ENCODE measurements around the gene AMPD2.

The AMPD2 gene

GRCh38 chr1:109619576-109620400, at the start of gene AMPD2, which contains the start of gene GNAT2:
Gene AMPD2, plus strand, starts transcription at chr1:109619837. Its CDS starts 1,339 bp downstream, at chr1:109621176.
Gene GNAT2, minus strand, starts transcription at chr1:109619616. Its CDS starts 6,746 bp downstream, at chr1:109612870.
- DNase-seq (ENCODE audit: low spot score): peak; percentile 31

DNA sequence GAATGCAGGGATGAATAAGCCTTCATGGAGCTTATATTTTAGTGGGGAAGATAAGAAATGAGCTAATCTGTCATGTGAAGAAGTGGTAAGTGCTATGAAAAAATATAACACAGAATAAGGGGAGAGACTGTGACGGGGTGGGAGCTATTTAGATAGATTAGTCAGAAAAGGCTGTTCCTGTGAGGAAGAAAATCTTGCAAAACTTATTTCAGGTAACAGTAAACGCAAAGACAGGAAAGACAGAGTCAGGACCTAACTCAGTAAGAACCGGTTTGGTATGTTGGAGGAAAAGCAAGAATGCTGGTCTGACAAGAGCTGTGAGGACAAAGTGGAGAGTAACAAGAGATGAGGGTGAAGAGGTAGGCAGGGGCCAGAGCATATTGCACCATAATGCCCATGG, 49.2 kb upstream of the AMPD2 start:
- DNase-seq (ENCODE audit: low spot score): no peak

DNA sequence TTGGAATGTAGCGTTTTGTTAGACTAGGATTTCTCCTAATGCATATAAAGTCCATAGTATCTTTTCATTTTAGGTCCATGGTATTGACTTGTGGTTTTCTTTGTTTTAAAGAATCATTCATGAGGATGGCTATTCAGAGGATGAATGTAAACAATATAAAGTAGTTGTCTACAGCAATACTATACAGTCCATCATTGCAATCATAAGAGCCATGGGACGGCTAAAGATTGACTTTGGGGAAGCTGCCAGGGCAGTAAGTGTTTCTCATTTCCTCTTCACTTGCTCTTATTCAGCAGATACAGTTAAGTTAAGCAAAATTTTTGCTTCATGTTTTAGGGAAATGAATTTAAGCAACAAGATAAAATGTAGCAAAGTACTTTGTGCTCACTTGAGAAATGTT, 45.9 kb upstream of the AMPD2 start:
- no peak for DNase-seq (ENCODE audit: low spot score)

DNA sequence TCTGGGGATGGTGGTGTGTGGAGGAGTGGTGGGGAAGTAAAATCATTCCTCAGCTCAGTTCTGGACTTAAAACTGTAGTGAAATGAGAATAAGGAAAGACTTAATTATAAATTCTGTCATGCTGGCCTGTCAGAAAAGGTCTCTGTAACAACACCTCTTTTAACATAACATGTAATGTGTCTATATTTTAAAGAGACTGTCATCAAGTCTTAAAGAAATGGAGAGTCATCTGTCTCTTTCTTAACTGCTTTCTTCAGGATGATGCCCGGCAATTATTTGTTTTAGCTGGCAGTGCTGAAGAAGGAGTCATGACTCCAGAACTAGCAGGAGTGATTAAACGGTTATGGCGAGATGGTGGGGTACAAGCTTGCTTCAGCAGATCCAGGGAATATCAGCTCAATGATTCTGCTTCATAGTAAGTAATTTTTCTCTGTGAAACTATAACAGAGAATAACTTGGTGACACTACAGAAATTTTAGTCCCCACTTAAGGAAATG, 40.6 kb upstream of the AMPD2 start:
- DNase-seq (ENCODE audit: low spot score): no peak

- no peak for DNase-seq (ENCODE audit: low spot score)
Measured at GRCh38 chr1:109579491-109579890, 40.1 kb upstream of the AMPD2 start.

- no peak for DNase-seq (ENCODE audit: low spot score)
Measured at GRCh38 chr1:109582021-109582420, 37.6 kb upstream of the AMPD2 start.

- no peak for DNase-seq (ENCODE audit: low spot score)
Measured at GRCh38 chr1:109584766-109585165, 34.9 kb upstream of the AMPD2 start.

GRCh38 chr1:109586055-109586454, 33.6 kb upstream of the AMPD2 start:
- no peak for DNase-seq (ENCODE audit: low spot score)

DNA sequence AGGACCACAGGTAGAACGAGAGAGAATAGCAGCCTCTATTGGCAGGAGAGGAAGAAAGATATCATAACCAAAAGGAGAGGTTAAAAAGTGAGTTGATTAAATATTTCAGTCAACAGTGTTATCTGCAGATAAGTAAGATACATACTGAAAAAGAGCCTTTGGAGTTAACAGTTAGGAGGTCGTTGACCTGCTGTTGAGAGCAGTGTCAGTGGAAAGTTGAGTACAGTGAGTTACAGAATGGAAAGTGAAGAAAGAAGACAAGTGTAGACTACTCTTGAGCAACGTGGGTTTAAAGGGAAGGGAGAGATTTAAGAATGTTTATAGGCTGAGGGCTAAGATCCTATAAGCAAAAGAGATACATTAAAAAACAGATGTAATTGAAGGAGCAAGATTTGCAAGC, 30.5 kb upstream of the AMPD2 start:
- DNase-seq (ENCODE audit: low spot score): no peak

- DNase-seq (ENCODE audit: low spot score): no peak
Measured at GRCh38 chr1:109589679-109590078, 30.0 kb upstream of the AMPD2 start.

DNA sequence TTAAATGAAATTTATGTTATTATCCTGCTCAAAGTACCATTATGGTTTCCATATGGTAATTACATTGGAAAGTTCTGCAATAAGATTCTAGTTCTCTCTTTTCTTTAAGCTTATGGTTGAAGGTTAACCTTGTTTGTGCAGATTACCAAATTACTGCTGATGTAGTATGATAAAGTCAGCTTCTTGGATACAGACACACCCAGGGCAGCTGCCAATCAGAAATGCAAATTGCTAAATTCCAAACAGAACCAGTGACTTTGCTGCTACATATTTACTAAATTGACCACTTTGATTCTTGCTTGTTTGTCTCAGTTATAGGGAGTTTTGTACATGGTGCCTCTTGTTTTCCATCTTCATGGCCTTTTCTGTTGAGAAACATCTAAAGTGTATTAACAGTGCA, 26.7 kb upstream of the AMPD2 start:
- DNase-seq (ENCODE audit: low spot score): no peak

DNA sequence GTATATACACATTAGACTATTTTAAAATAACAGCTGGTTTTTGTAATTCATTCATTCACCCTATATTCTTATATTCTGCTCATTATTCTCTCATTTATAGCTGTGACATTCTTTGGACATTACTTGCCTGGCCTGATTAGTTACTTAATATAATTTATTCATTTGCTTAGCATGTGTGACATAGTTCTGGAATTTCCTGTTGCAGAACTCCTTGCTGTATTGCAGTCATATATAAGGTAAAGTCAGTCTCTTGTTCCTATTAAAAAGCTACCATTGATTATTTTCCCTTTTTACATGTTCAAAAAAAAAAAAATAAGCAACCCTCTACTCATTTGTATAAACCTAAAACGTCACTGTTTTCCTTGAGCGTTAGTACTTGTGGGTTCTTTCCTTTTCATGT, 24.1 kb upstream of the AMPD2 start:
- DNase-seq (ENCODE audit: low spot score): no peak

DNA sequence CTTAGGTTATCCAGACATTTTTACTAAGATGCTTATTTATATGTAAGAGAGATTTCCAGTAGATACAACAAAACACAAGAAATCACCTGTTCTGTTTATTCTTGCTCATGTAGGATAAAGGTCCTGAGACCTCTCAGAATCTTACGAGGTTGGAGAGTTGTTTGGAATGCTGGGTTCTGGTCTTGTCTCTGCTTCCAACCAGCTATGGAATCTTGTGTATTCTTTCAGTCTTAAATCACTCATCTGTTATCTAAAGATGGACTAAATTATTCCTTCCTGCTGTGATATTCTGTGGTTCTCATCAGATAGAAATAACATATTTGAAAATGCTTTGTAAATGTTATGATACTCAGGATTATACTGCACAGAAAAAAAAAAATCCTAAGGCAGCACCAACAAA, 21.5 kb upstream of the AMPD2 start:
- no peak for DNase-seq (ENCODE audit: low spot score)

DNA sequence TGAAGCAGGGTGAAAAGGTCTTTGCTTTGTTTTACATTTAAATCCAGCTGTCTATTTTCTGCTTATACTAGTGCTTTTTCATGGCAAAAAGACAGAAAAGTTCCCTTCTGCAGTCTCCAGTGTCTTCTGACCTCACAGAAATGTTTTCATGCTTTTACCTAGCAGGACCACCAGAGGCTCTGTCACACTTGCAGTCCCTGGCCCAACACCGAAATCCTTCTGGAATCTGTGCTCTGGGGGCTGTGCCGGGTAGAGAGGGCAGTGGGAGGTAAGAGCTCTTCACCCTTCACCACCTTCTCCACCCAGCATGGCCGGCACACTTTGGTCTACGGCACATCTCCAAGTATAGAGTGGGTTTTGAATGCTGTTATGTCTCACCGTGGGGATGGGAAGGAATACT, 21.0 kb upstream of the AMPD2 start:
- peak; percentile 47 for DNase-seq (ENCODE audit: low spot score)

GRCh38 chr1:109603229-109603628, 16.4 kb upstream of the AMPD2 start:
- no peak for DNase-seq (ENCODE audit: low spot score)

- no peak for DNase-seq (ENCODE audit: low spot score)
Measured at GRCh38 chr1:109605381-109605780, 14.3 kb upstream of the AMPD2 start.

GRCh38 chr1:109609881-109610280, 9.8 kb upstream of the AMPD2 start:
- DNase-seq (ENCODE audit: low spot score): no peak

- DNase-seq (ENCODE audit: low spot score): no peak
Measured at GRCh38 chr1:109610609-109611307, 8.9 kb upstream of the AMPD2 start.

GRCh38 chr1:109611308-109611990, 8.2 kb upstream of the AMPD2 start:
- DNase-seq (ENCODE audit: low spot score): no peak

DNA sequence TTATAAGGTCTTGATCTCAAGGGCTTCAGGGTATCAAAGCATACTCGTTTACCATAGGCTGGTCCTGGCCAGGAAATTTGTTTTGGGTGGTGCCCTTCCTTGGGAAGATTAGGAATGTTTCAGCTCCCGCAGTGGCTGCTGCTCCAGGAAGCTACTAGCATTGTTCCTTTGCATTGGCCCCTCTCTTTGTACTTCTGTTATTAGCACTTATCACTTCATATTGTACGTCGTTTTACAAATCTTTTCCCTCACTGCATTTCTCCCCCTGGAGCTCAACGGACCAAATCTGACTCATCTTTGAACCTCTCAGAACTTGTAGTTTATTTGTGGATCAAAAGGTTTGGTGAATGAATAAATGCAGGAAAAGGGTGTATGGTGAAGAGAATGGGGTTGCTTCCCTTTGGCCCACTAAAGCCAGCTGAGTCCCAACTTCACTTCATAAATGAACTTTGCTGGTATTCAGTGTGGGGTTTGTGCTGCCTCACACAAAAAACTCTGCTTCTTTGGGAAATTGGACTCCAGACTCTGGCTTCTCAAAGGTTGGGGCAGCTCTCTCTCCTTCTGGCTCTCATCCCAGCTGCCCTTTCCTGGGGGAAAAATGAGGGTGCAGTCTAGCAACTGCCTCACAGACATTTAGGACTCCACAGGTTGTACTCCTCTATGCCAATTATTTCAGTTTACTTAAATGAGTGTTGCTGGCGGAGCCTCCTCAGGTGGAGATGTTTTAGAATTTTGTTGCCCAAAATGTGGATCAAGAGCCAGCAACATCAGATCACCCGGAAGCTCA, 6.1 kb upstream of the AMPD2 start:
- DNase-seq (ENCODE audit: low spot score): no peak

DNA sequence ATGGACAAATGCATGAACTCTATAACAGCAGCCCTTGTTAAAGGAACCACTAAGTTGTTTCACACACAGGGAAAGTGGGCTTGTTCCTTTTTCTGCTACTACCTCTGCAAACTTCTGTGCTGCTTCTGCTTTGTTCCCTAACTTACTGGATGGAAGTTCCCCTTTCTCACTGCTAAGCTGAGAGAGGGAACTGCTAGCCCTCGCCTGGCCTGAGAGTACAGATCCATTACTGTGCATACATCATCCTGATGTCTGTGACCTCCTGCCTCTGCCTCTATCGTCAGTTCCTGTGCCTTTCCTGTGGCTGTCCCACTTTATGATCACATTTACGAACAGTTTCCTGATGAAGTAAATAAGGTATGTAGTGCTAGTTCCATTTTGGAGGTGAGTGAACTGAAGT, 3.8 kb upstream of the AMPD2 start:
- DNase-seq (ENCODE audit: low spot score): no peak

DNA sequence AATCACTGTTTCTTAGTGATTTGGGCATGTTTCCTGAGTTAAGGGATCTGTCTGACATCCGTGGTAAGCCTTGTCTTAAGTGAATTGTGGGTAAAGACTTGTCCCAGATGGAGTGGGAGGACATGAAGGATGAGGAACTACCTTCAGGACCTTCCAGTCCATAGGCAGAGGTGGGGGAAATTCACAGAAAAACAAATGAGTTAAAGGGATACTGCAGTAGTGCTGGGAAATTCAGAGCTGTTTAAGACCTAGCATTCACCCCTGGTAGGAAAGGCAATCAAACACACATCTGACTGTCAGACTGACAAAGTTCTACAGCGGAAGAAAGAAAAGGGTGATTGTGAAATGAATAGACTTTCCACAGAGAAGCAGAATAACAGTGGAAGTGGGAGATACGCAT, 3.2 kb upstream of the AMPD2 start:
- no peak for DNase-seq (ENCODE audit: low spot score)
